Measurements from ENCODE around the gene RTKN2. TPM values are rescaled to one million over a fixed set of nuclear protein-coding genes. Genes with fewer than 3 reads are reported as not detected.

The RTKN2 gene
- total RNA-seq, 2 donors from 2014 or later: 3.8 to 8.1 TPM

DNA sequence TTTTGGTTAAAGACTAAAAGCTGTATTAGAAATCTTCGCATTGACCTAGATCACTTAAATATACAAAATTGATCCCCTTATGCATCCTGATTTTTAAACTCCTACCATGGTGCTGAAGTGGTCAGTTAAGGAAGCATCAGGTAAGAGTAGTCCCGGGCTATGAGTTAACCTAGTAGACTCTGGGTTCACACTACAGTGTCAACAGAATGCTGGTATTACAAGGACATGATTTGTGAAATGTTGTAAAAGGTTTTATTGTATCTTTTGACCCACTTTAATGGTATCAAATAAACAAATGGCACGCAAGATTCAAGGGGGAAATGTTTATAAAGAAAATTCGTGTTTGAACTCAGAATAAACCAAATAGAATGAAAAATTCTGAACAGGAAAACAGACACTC, 36.8 kb downstream of the RTKN2 start:
- ATAC-seq (no peak), DNase-seq (no peak)
- Mint-ChIP-seq H3K27me3 (no peaks in the 10 kb centered on the region), H3K36me3 (ENCODE audit: low read depth) (peaks cover 3% of the 10 kb centered on the region), H3K4me1 (peaks cover 14% of the 10 kb centered on the region), H3K4me3 (no peak overlapping the region), H3K27ac (no peak overlapping the region)
- no peaks in the 10 kb centered on the region for H3K9me3 ChIP-seq (ENCODE audit: control insufficient read depth, low read length, poor library complexity, severe bottlenecking)

- Mint-ChIP-seq H3K4me1 (peaks cover 11% of the 10 kb centered on the region), H3K27ac (no peak overlapping the region), H3K36me3 (ENCODE audit: low read depth) (no peaks in the 10 kb centered on the region), H3K27me3 (no peaks in the 10 kb centered on the region), H3K4me3 (no peak overlapping the region)
- DNase-seq (no peak), ATAC-seq (no peak)
- no peaks in the 10 kb centered on the region for H3K9me3 ChIP-seq (ENCODE audit: control insufficient read depth, low read length, poor library complexity, severe bottlenecking)
These were observed 37.3 kb downstream of the RTKN2 start for GRCh38 chr10:62231371-62231770.

DNA sequence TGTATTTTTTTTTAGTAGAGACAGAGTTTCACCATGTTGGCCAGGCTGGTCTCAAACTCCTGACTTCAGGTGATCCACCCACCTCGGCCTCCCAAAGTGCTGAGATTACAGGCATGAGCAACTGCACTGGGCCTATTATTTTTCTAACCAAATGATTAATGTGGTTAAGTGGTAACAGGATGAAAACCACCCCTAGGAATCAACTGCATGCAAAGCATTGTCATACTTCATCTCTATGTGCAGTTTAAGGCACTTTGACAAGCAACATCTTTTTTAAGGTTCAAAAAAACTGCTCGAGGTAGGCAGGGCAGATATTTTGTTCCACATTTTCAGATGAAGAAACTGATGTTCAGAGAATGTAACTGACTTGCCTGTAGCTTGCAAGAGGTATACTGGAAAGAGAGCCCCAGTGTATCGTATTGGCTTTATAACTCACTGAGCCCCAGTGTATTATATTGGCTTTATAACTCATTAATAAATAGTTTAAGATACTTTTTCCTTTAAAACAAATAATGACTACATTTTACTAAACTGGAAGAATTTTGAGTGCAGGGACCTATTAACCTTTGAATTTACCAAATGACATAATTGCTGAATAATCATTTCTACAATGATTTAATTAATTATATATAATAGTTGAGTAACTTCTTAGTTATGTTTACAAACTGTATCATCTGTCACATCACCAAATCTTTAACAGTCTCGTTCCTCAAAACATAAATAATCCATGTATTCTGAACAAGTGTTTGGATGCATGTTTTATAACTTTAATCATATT, 38.1 kb downstream of the RTKN2 start:
- Mint-ChIP-seq H3K27ac (no peak overlapping the region), H3K36me3 (ENCODE audit: low read depth) (no peaks in the 10 kb centered on the region), H3K27me3 (no peaks in the 10 kb centered on the region), H3K4me3 (no peak overlapping the region), H3K4me1 (peaks cover 11% of the 10 kb centered on the region)
- H3K9me3 ChIP-seq (ENCODE audit: control insufficient read depth, low read length, poor library complexity, severe bottlenecking): no peaks in the 10 kb centered on the region
- ATAC-seq (no peak), DNase-seq (no peak)

DNA sequence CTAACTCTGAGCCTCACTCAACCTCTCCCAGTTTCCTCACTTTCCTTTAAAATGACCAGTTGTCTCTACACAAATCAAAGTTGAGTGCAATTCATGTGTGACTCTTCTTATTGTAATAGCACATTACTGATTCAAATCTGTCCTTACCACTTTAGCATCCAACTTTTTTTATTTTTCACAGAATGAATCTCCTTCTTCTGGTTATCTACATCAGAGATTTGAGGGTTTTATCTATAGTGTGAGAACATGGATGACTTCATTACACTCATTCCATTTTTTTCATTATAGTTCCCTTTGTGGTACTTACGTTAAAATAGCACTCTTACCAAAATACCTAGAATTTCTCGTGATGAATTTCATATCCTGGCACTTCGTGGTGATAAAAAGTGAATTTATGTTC, 43.3 kb downstream of the RTKN2 start:
- Mint-ChIP-seq H3K4me3 (no peak overlapping the region), H3K4me1 (no peaks in the 10 kb centered on the region), H3K27ac (no peak overlapping the region), H3K36me3 (ENCODE audit: low read depth) (no peaks in the 10 kb centered on the region), H3K27me3 (no peaks in the 10 kb centered on the region)
- DNase-seq (no peak), ATAC-seq (no peak)
- H3K9me3 ChIP-seq (ENCODE audit: control insufficient read depth, low read length, poor library complexity, severe bottlenecking): no peaks in the 10 kb centered on the region

- H3K4me3 Mint-ChIP-seq: no peak overlapping the region
- H3K27ac Mint-ChIP-seq: no peak overlapping the region
These were observed 44.0 kb downstream of the RTKN2 start for GRCh38 chr10:62224606-62225005.

DNA sequence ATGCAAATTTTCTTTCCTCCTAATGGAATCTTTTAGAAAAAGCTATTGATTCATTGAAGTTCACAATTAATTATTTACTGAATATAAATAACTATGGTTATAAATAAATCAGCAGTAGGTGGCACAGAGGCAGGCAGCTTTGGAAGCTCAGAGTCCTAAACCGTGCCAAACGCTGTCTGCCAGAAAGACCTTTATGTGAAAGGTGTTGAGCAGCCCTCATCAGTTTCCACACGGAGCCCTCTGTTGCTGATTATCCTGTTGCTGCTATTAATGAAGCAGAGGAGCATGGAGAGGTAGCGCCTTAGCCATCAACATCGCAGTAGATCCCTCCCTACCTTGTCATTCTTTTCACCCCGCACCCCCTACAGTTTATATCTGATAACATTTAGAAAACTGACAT, 51.0 kb downstream of the RTKN2 start:
- DNase-seq: no peak
- ATAC-seq: no peak
- H3K36me3 Mint-ChIP-seq (ENCODE audit: low read depth): no peaks in the 10 kb centered on the region
- H3K4me1 Mint-ChIP-seq: peaks cover 5% of the 10 kb centered on the region
- no peaks in the 10 kb centered on the region for H3K9me3 ChIP-seq (ENCODE audit: control insufficient read depth, low read length, poor library complexity, severe bottlenecking)
- H3K4me3 Mint-ChIP-seq: no peak overlapping the region
- H3K27me3 Mint-ChIP-seq: no peaks in the 10 kb centered on the region
- H3K27ac Mint-ChIP-seq: no peak overlapping the region

More at GRCh38 chr10:62224606-62225005, 44.0 kb downstream of the RTKN2 start:
- no peaks in the 10 kb centered on the region for H3K9me3 ChIP-seq (ENCODE audit: control insufficient read depth, low read length, poor library complexity, severe bottlenecking)
- ATAC-seq: no peak
- H3K27me3 Mint-ChIP-seq: no peaks in the 10 kb centered on the region
- no peaks in the 10 kb centered on the region for H3K4me1 Mint-ChIP-seq
- DNase-seq: no peak
- no peaks in the 10 kb centered on the region for H3K36me3 Mint-ChIP-seq (ENCODE audit: low read depth)

GRCh38 chr10:62214364-62214874, 54.2 kb downstream of the RTKN2 start:
- DNase-seq: no peak
- H3K27ac Mint-ChIP-seq: no peak overlapping the region
- H3K27me3 Mint-ChIP-seq: no peaks in the 10 kb centered on the region
- no peaks in the 10 kb centered on the region for H3K9me3 ChIP-seq (ENCODE audit: control insufficient read depth, low read length, poor library complexity, severe bottlenecking)
- H3K4me3 Mint-ChIP-seq: no peak overlapping the region
- ATAC-seq: no peak
- no peaks in the 10 kb centered on the region for H3K36me3 Mint-ChIP-seq (ENCODE audit: low read depth)
- H3K4me1 Mint-ChIP-seq: peaks cover 5% of the 10 kb centered on the region

- H3K4me3 Mint-ChIP-seq: no peak overlapping the region
- H3K27ac Mint-ChIP-seq: no peak overlapping the region
- DNase-seq (no peak), ATAC-seq (no peak)
- H3K36me3 Mint-ChIP-seq (ENCODE audit: low read depth): no peaks in the 10 kb centered on the region
- H3K4me1 Mint-ChIP-seq: peaks cover 2% of the 10 kb centered on the region
- H3K9me3 ChIP-seq (ENCODE audit: control insufficient read depth, low read length, poor library complexity, severe bottlenecking): no peaks in the 10 kb centered on the region
- no peaks in the 10 kb centered on the region for H3K27me3 Mint-ChIP-seq
These were observed 62.8 kb downstream of the RTKN2 start for GRCh38 chr10:62205750-62206399.

- no peaks in the 10 kb centered on the region for H3K36me3 Mint-ChIP-seq (ENCODE audit: low read depth)
- peaks cover 8% of the 10 kb centered on the region for H3K4me1 Mint-ChIP-seq
- DNase-seq (no peak), ATAC-seq (peak; percentile 76)
- H3K27ac Mint-ChIP-seq: no peak overlapping the region
- no peaks in the 10 kb centered on the region for H3K27me3 Mint-ChIP-seq
- no peak overlapping the region for H3K4me3 Mint-ChIP-seq
- no peaks in the 10 kb centered on the region for H3K9me3 ChIP-seq (ENCODE audit: control insufficient read depth, low read length, poor library complexity, severe bottlenecking)
These were observed 69.1 kb downstream of the RTKN2 start for GRCh38 chr10:62199584-62199983.

DNA sequence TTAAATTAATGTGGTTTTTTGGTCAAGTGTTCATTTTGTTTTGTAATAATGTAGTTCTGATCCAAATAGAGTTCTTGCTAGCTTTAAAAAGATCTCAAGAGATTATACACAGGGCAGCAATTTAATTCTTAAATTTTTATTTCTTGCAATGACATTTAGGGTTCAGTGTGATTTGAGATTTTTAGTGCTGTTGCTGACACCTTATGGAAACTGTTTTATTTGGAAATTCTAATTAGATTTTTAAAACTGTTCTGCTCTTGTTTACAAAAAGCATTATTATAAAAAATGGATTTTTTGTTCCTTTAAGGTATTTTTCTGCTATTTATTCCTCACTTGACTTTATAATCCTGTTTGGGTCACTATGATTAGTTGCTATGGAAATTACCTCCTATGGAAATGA, 72.1 kb downstream of the RTKN2 start:
- no peak for ATAC-seq
- Mint-ChIP-seq H3K27ac (no peak overlapping the region), H3K36me3 (ENCODE audit: low read depth) (no peaks in the 10 kb centered on the region), H3K4me1 (peaks cover 5% of the 10 kb centered on the region), H3K27me3 (no peaks in the 10 kb centered on the region), H3K4me3 (no peak overlapping the region)
- H3K9me3 ChIP-seq (ENCODE audit: control insufficient read depth, low read length, poor library complexity, severe bottlenecking): no peaks in the 10 kb centered on the region
- DNase-seq: no peak

GRCh38 chr10:62195675-62195926, 73.0 kb downstream of the RTKN2 start:
- H3K4me1 Mint-ChIP-seq: peaks cover 5% of the 10 kb centered on the region
- no peak for DNase-seq
- H3K27ac Mint-ChIP-seq: peak overlapping the region; percentile 81
- ATAC-seq: no peak
- peak overlapping the region; percentile 2 for H3K4me3 Mint-ChIP-seq
- no peaks in the 10 kb centered on the region for H3K36me3 Mint-ChIP-seq (ENCODE audit: low read depth)
- no peaks in the 10 kb centered on the region for H3K9me3 ChIP-seq (ENCODE audit: control insufficient read depth, low read length, poor library complexity, severe bottlenecking)
- H3K27me3 Mint-ChIP-seq: no peaks in the 10 kb centered on the region

DNA sequence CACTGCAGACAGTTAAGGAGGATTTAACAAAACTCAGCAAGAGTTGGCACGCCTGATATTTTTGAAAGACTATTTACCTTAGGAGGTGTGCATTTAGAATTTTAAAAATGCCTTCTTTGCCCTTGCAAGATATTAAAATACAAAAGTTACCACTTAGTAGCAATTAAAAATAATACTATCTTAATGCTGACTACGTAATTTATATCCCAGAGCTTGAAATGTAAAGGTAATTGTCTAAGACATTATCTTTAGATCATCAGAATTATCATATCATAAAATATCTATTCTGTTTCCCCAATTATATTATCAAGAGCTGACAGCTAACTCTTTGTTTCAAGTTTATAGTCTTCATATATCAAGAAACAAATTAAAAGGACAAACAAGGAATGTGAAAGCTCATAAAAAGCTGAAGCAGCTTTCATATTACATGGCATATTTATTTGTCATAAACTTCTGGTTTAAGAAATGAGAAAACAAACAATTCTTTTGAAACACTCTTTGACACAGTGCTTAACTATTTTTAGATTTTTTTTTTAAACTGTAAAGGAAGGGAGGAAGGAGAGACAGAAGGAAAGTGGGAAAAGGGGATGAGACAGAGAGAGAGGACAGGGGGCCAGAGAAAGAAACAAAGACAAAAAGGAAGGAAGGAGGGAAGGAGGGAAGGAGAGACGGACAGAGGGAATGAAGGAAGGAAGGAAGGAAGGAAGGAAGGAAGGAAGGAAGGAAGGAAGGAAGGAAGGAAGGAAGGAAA, 73.5 kb downstream of the RTKN2 start:
- Mint-ChIP-seq H3K27me3 (no peaks in the 10 kb centered on the region), H3K36me3 (ENCODE audit: low read depth) (no peaks in the 10 kb centered on the region), H3K4me3 (peak overlapping the region; percentile 2), H3K4me1 (peaks cover 5% of the 10 kb centered on the region), H3K27ac (peak overlapping the region; percentile 81)
- ATAC-seq (no peak), DNase-seq (no peak)
- no peaks in the 10 kb centered on the region for H3K9me3 ChIP-seq (ENCODE audit: control insufficient read depth, low read length, poor library complexity, severe bottlenecking)

GRCh38 chr10:62193479-62193878, 75.2 kb downstream of the RTKN2 start:
- H3K27ac Mint-ChIP-seq: no peak overlapping the region
- no peak for ATAC-seq

More at GRCh38 chr10:62193479-62193878, 75.2 kb downstream of the RTKN2 start:
- peaks cover 3% of the 10 kb centered on the region for H3K4me1 Mint-ChIP-seq
- no peaks in the 10 kb centered on the region for H3K9me3 ChIP-seq (ENCODE audit: control insufficient read depth, low read length, poor library complexity, severe bottlenecking)
- no peak for DNase-seq
- no peaks in the 10 kb centered on the region for H3K36me3 Mint-ChIP-seq (ENCODE audit: low read depth)
- H3K27me3 Mint-ChIP-seq: no peaks in the 10 kb centered on the region
- H3K4me3 Mint-ChIP-seq: no peak overlapping the region
